Measurements from ENCODE around the gene COL11A2. TPM values are rescaled to one million over a fixed set of nuclear protein-coding genes. Genes with fewer than 3 reads are reported as not detected.

COL11A2 gene
- polyA plus RNA-seq, 1 donor from 2014 or later, result 9.8 TPM

- H3K9ac ChIP-seq (ENCODE audit: low read length), result no peak overlapping the region
- H3K27me3 ChIP-seq (ENCODE audit: insufficient read depth, low read depth, low read length), result peaks cover 8% of the 10 kb centered on the region
- H3K4me3 ChIP-seq (ENCODE audit: low read length), result no peak overlapping the region
- H3K36me3 ChIP-seq (ENCODE audit: insufficient read depth, low read length), result no peaks in the 10 kb centered on the region
- H2AFZ ChIP-seq (ENCODE audit: low read depth, low read length), result no peak overlapping the region
- H3F3A ChIP-seq (ENCODE audit: insufficient read depth, low read length, poor library complexity, severe bottlenecking), result no peaks in the 10 kb centered on the region
- no peak overlapping the region for H3K27ac ChIP-seq (ENCODE audit: low read length)
- H3K9me3 ChIP-seq (ENCODE audit: low read length), result no peaks in the 10 kb centered on the region
- H4K20me1 ChIP-seq (ENCODE audit: insufficient read depth), result no peaks in the 10 kb centered on the region
- no peaks in the 10 kb centered on the region for H3K9me2 ChIP-seq (ENCODE audit: insufficient read depth, low read length)
- no peak overlapping the region for H3K4me2 ChIP-seq (ENCODE audit: low read length)
- H3K79me2 ChIP-seq (replicated peaks; ENCODE audit: insufficient read depth, low read length), result no peaks in the 10 kb centered on the region
- TF ChIP-seq RAD21 (conservative IDR thresholded peaks at IDR 0.05) (no peak), MXI1 (conservative IDR thresholded peaks at IDR 0.05; ENCODE audit: poor library complexity, severe bottlenecking) (no peak), TAF1 (IDR thresholded peaks at IDR 0.05; ENCODE audit: low read depth) (no peak), EZH2 (IDR thresholded peaks at IDR 0.05; ENCODE audit: borderline replicate concordance, insufficient read depth, low read length, poor library complexity, severe bottlenecking) (no peak), POLR2AphosphoS5 (IDR thresholded peaks at IDR 0.05) (no peak), REST (IDR thresholded peaks at IDR 0.05; ENCODE audit: borderline replicate concordance) (no peak), SMC3 (conservative IDR thresholded peaks at IDR 0.05; ENCODE audit: poor library complexity) (no peak), CTCF (IDR thresholded peaks at IDR 0.05; ENCODE audit: poor library complexity, severe bottlenecking) (no peak), EP300 (conservative IDR thresholded peaks at IDR 0.05; ENCODE audit: poor library complexity, severe bottlenecking) (no peak)
Measured at GRCh38 chr6:33160728-33161344, 31.4 kb downstream of the COL11A2 start.

- H3K79me2 ChIP-seq (replicated peaks; ENCODE audit: insufficient read depth, low read length), result no peaks in the 10 kb centered on the region
- peaks cover 8% of the 10 kb centered on the region for H3K27me3 ChIP-seq (ENCODE audit: insufficient read depth, low read depth, low read length)
- no peak for TF ChIP-seq REST (IDR thresholded peaks at IDR 0.05; ENCODE audit: borderline replicate concordance)
- TF ChIP-seq TAF1 (IDR thresholded peaks at IDR 0.05; ENCODE audit: low read depth), result no peak
- TF ChIP-seq POLR2AphosphoS5 (IDR thresholded peaks at IDR 0.05), result no peak
- no peaks in the 10 kb centered on the region for H3F3A ChIP-seq (ENCODE audit: insufficient read depth, low read length, poor library complexity, severe bottlenecking)
- no peaks in the 10 kb centered on the region for H4K20me1 ChIP-seq (ENCODE audit: insufficient read depth)
- no peaks in the 10 kb centered on the region for H3K36me3 ChIP-seq (ENCODE audit: insufficient read depth, low read length)
- H3K27ac ChIP-seq (ENCODE audit: low read length), result no peak overlapping the region
- no peak overlapping the region for H3K4me2 ChIP-seq (ENCODE audit: low read length)
- H3K9me3 ChIP-seq (ENCODE audit: low read length), result no peaks in the 10 kb centered on the region
- no peaks in the 10 kb centered on the region for H3K9me2 ChIP-seq (ENCODE audit: insufficient read depth, low read length)
- H3K4me3 ChIP-seq (ENCODE audit: low read length), result no peak overlapping the region
- no peak overlapping the region for H2AFZ ChIP-seq (ENCODE audit: low read depth, low read length)
- H3K9ac ChIP-seq (ENCODE audit: low read length), result no peak overlapping the region
Measured at GRCh38 chr6:33160096-33160495, 32.2 kb downstream of the COL11A2 start.
